ENCODE results near the gene MOB3C.

Gene MOB3C

GRCh38 chr1:46605232-46605631 lies 11.4 kb downstream of the MOB3C start:
- no peak overlapping the region for H3K4me3 ChIP-seq (replicated peaks; ENCODE audit: low read depth, low read length)
- DNase-seq (ENCODE audit: extremely low read depth, low read depth): no peak
- TF ChIP-seq CTCF (IDR thresholded peaks at IDR 0.05; ENCODE audit: low read depth, low read length, missing control alignments): no peak

GRCh38 chr1:46603858-46604549 lies 12.6 kb downstream of the MOB3C start, which contains the start of gene MKNK1:
TSS of gene MKNK1 (minus strand) at chr1:46604268. CDS start at chr1:46583327, 20,941 bp downstream.
- peak within 1 kb of the TSS; percentile 72 for H3K4me3 ChIP-seq (replicated peaks; ENCODE audit: low read depth, low read length)
- TF ChIP-seq CTCF (IDR thresholded peaks at IDR 0.05; ENCODE audit: low read depth, low read length, missing control alignments): peak; percentile 20
- peak; percentile 74 for DNase-seq (ENCODE audit: extremely low read depth, low read depth)

- DNase-seq (ENCODE audit: extremely low read depth, low read depth): no peak
- no peak for TF ChIP-seq CTCF (IDR thresholded peaks at IDR 0.05; ENCODE audit: low read depth, low read length, missing control alignments)
- peak overlapping the region; percentile 72 for H3K4me3 ChIP-seq (replicated peaks; ENCODE audit: low read depth, low read length)
Observed at GRCh38 chr1:46603481-46603857, 13.1 kb downstream of the MOB3C start.

- TF ChIP-seq CTCF (IDR thresholded peaks at IDR 0.05; ENCODE audit: low read depth, low read length, missing control alignments): no peak
- DNase-seq (ENCODE audit: extremely low read depth, low read depth): no peak
- H3K4me3 ChIP-seq (replicated peaks; ENCODE audit: low read depth, low read length): no peak overlapping the region
Observed at GRCh38 chr1:46601257-46602007, 15.2 kb downstream of the MOB3C start.

- no peak overlapping the region for H3K4me3 ChIP-seq (replicated peaks; ENCODE audit: low read depth, low read length)
- DNase-seq (ENCODE audit: extremely low read depth, low read depth): no peak
- no peak for TF ChIP-seq CTCF (IDR thresholded peaks at IDR 0.05; ENCODE audit: low read depth, low read length, missing control alignments)
Observed at GRCh38 chr1:46599059-46599970, 17.3 kb downstream of the MOB3C start.

GRCh38 chr1:46596846-46597245 lies 19.8 kb downstream of the MOB3C start:
- no peak for DNase-seq (ENCODE audit: extremely low read depth, low read depth)
- H3K4me3 ChIP-seq (replicated peaks; ENCODE audit: low read depth, low read length): no peak overlapping the region
- TF ChIP-seq CTCF (IDR thresholded peaks at IDR 0.05; ENCODE audit: low read depth, low read length, missing control alignments): no peak
